ENCODE results near the gene ARRDC5.

ARRDC5 gene

DNA sequence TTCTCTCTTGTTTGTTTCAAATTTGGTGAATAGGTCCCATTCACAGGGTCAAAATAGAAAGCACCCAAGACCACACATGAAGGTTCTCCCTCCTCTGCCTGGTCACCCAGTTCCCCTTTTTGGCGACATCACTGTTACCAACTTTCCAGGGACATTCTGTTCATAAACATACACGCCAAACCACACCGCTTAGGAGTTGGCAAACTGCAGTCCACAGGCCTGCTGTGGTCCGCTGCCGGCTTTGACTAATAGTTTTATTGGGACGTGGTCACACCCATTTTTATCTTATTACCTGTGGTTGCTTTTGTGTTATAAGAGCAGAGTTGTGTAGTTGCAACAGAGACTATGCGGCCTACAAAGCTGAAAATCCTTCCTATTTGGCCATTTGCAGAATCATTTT, 30.8 kb upstream of the ARRDC5 start:
- in situ Hi-C loops (cut with MboI; ENCODE audit: low pct_unique_long_range_greater_than_20kb, low sequenced_read_pairs, unreplicated experiment), result no loop called here
- no peak for TF ChIP-seq CTCF (IDR thresholded peaks at IDR 0.05; ENCODE audit: extremely low read depth, insufficient read depth, missing control alignments)
- DNase-seq (ENCODE audit: low spot score), result no peak

- no peak for DNase-seq (ENCODE audit: low spot score)
- in situ Hi-C loops (cut with MboI; ENCODE audit: low pct_unique_long_range_greater_than_20kb, low sequenced_read_pairs, unreplicated experiment), result no loop called here
- TF ChIP-seq CTCF (IDR thresholded peaks at IDR 0.05; ENCODE audit: extremely low read depth, insufficient read depth, missing control alignments), result no peak
Measured at GRCh38 chr19:4932711-4933110, 30.0 kb upstream of the ARRDC5 start.

DNA sequence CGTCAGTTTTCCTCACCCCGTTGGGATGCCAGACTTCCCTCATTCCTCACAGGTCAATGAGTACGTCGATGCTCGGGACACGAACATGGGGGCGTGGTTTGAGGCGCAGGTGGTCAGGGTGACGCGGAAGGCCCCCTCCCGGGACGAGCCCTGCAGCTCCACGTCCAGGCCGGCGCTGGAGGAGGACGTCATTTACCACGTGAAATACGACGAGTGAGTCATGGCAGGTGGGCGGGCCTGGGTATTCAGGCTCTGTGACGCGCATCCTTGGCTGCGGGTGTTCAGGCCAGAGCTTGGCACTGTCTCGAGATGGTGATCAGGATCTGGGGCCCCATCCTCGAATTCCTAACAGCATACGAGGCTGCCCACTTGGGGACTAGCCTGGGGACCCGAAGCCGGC, 28.0 kb upstream of the ARRDC5 start:
- TF ChIP-seq CTCF (IDR thresholded peaks at IDR 0.05; ENCODE audit: extremely low read depth, insufficient read depth, missing control alignments), result no peak
- DNase-seq (ENCODE audit: low spot score), result no peak
- in situ Hi-C loops (cut with MboI; ENCODE audit: low pct_unique_long_range_greater_than_20kb, low sequenced_read_pairs, unreplicated experiment), result no loop called here

GRCh38 chr19:4929186-4929585, 26.5 kb upstream of the ARRDC5 start:
- in situ Hi-C loops (cut with MboI; ENCODE audit: low pct_unique_long_range_greater_than_20kb, low sequenced_read_pairs, unreplicated experiment), result no loop called here
- no peak for TF ChIP-seq CTCF (IDR thresholded peaks at IDR 0.05; ENCODE audit: extremely low read depth, insufficient read depth, missing control alignments)
- no peak for DNase-seq (ENCODE audit: low spot score)

DNA sequence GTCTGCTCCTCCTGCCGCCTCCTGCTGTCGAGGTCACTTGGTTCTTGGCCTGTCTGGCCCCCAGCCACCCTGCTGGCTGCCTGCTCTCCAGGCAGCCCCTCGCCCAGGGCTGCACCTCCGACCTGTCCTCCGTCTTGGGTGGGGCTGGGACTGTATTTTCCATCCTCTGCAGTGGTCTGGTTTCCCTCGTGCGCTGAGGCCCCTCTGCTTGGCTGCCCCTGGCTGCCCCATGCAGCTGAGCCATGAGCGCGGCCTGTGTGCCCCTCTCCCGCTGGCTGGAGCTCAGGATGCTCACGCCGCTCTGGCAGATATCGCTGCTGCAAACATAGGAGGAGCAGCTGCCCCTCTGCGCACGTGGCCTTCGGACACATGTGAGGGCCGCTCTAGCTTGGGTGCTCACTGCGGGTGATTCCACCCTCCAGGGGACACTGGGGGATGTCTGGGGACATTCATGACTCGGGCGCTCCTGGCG, 20.6 kb upstream of the ARRDC5 start:
- TF ChIP-seq CTCF (IDR thresholded peaks at IDR 0.05; ENCODE audit: extremely low read depth, insufficient read depth, missing control alignments), result no peak
- in situ Hi-C loops (cut with MboI; ENCODE audit: low pct_unique_long_range_greater_than_20kb, low sequenced_read_pairs, unreplicated experiment), result no loop called here

GRCh38 chr19:4922530-4923275, 20.0 kb upstream of the ARRDC5 start:
- no peak for TF ChIP-seq CTCF (IDR thresholded peaks at IDR 0.05; ENCODE audit: extremely low read depth, insufficient read depth, missing control alignments)
- DNase-seq (ENCODE audit: low spot score), result no peak
- in situ Hi-C loops (cut with MboI; ENCODE audit: low pct_unique_long_range_greater_than_20kb, low sequenced_read_pairs, unreplicated experiment), result no loop called here

More for the DNA sequence above, 20.6 kb upstream of the ARRDC5 start:
- DNase-seq (ENCODE audit: low spot score), result no peak
